ENCODE data around the gene CRADD.

GRCh38 chr12:93727911-93728310 is 50.7 kb downstream of the CRADD start:
- TF ChIP-seq CTCF (IDR thresholded peaks at IDR 0.05) (no peak), POLR2AphosphoS5 (IDR thresholded peaks at IDR 0.05) (no peak)
